NCI-H82 (cell line): ENCODE measurements around the gene ERBB4.
"Not testable (repeated sequence)": the region's sequence is repeated elsewhere in the genome, so short reads cannot be mapped to it uniquely, and the experiment has no call there.

Experiments used
- DNase-seq: peaks from one replicate; lab custom pipeline; 2025; lab: John Stamatoyannopoulos, UW

The ERBB4 gene

GRCh38 chr2:212528106-212528856 lies 10.3 kb downstream of the ERBB4 start:
- DNase-seq: no peak

GRCh38 chr2:212526059-212526458 lies 12.5 kb downstream of the ERBB4 start:
- DNase-seq: no peak

DNA sequence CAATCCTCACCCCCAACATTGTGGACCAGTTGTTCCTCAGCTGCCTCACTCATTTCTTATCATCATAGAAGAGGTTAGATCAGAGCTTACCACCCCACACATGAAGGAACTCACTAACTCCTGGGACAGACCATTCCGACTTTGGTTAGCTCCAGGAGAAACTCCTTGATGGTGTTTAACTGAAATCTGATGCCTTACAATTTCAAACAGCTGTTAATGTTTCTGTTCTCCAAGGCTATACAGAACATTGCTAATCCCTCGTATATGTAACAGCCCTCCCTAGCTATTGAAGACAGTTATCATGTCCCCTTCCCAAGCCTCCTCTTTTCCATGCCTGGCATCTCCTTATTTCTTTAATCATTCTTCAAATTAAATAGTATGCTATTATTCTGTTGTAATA lies 14.8 kb downstream of the ERBB4 start:
- DNase-seq: no peak

DNA sequence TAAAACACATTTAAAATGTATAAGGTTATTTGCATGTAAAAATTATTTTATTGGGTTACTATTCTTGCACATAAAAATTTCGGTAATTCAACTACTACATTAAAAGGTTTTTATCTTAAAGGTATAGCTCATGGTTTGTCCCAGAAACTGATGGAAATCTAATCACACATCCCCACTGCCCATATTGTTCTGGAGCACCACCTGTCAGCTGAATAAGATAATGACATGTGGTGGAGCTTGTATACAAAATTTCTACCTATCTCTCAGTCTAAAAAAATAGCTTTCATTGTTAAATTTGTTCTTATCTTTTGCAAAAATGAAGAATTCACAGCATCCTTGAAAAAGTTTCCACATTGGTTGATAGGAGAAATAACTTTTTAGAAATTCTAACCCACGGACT lies 18.3 kb downstream of the ERBB4 start:
- DNase-seq: peak; percentile 58

DNA sequence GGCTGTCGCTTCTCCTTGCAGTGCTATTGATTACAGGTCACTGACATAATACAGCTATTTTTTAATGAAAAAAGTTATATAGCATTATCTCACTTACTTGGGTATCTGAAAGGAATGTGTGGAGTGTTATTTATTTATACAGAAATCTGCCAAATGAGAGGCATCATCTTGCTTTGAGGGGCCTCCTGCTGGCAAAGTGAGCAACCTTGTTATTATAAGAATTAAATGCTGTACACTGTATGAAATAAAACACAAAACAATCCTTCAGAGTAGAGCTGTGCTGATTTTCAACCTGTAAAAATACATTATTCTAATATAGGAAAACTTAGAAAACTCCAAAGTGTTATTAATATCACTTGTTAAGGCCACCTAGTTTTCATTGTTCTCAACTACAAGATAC lies 20.9 kb downstream of the ERBB4 start:
- DNase-seq: no peak

DNA sequence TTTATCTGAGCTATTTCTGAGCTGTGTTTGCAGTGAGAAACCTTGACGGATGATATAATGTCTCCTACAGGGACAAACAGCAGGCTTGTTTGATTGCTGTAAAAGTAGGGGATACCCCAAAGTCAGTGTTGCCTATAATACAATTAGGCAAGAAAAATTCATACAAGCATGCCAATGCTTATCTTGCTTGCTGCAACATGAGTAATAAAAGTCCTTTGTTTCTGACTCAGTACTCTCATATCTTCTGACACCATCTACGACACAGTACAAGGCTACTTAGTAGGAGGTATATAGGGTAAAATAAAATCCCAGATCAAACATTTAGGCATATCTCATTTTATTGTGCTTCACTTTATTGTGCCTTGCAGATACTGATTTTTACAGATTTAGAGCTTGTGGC lies 33.0 kb downstream of the ERBB4 start:
- no peak for DNase-seq

- DNase-seq: no peak
Measured at GRCh38 chr2:212495046-212495445, 43.6 kb downstream of the ERBB4 start.

DNA sequence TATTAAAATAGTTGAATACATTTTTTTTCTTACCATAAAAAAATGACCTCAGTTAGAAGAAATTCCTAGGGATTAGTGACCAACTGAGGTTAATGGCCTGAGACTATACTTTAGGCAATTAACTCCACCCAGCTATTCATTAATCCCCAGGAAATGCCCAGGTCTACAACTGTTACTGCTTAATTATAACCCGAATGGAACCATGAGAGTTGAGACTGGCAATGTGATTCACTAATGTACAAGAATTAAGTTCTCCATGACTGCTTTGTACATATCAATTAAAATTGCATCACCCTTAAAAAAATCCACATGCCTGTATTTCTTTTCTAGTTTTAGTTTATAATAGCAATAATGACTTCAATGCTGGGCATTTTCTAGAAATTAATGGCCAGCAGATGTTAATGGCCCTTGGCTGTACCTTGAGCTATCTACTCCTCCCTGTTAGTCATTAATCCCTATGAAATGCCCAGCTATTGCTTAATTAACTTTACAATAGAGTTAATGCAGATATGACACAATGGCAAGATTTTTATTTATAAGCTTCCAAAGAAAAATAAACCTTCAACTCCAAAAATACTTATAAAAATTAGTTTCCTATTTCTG lies 44.1 kb downstream of the ERBB4 start:
- DNase-seq: peak; percentile 55

GRCh38 chr2:212489719-212490346 lies 48.8 kb downstream of the ERBB4 start:
- DNase-seq: no peak

- no peak for DNase-seq
Measured at GRCh38 chr2:212488611-212489010, 50.0 kb downstream of the ERBB4 start.

DNA sequence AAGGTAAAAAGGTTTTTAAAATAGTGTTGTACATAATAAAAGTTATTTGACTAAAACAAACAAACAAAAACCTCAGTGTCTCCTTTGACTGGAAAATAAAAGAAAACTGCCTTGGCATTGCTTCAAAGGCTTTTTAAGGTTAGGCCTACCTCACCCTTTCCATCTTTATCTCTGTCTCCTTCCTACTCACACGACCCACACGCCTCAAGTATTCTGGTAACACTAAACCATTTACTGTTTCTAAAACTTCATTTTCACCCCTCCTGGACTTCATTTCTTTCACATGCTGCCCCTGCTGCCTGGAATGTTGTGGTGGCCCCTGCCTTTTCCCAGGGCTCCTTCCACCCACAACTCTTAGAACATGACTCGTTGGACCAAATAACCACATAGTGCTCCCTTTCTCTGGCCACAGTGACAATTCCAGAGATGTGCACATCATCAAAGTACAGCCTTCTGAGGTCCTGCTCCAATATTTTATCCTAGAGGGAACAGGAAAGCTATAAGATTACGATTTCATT lies 54.0 kb downstream of the ERBB4 start:
- no peak for DNase-seq

- no peak for DNase-seq
Measured at GRCh38 chr2:212480447-212480846, 58.2 kb downstream of the ERBB4 start.

DNA sequence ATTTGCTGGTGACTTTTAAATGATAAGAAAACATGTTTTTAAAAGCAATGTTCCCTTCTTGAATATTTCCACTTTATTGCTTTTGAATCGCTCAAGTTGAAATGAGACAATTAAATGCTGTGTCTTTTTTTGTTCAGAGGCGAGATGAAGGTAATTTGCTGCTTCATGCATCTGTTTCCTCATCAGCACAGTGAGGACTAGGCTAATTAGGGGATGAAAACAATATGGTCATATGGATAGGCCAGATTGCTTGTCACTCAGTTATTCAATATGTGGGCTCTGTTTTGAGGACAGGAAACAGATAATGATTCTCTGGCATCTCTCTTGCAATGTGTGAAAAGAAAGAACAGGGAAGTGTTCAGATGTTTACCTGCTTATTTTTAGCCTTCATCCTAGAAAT lies 61.0 kb downstream of the ERBB4 start:
- DNase-seq: peak; percentile 45

- no peak for DNase-seq
Measured at GRCh38 chr2:212473211-212473610, 65.4 kb downstream of the ERBB4 start.

- peak; percentile 1 for DNase-seq
Measured at GRCh38 chr2:212467551-212467950, 71.1 kb downstream of the ERBB4 start.

GRCh38 chr2:212465456-212465855 lies 73.1 kb downstream of the ERBB4 start:
- DNase-seq: no peak

GRCh38 chr2:212461708-212462107 lies 76.9 kb downstream of the ERBB4 start:
- not testable (repeated sequence) for DNase-seq

GRCh38 chr2:212454149-212454548 lies 84.5 kb downstream of the ERBB4 start:
- DNase-seq: no peak

GRCh38 chr2:212451786-212452231 lies 86.8 kb downstream of the ERBB4 start:
- DNase-seq: no peak

- DNase-seq: no peak
Measured at GRCh38 chr2:212448698-212449097, 89.9 kb downstream of the ERBB4 start.

DNA sequence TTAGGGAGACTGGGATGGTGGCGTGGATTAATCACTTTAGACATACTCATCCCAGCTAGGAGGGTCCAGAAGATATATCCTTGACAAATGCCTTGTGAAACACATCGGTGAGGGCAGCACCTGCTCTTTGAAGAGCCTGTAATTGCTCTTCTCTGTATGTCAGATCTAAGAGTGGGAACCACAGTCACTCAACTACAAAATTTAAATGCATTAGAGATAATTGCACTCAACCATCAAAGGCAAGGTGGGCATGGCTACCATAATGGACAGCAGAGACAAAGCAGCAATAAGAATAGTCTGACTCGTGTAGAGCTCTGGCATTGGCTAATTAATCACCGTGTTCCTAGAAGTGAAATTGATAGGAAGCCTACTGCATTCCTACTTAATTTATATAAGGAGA lies 96.8 kb downstream of the ERBB4 start:
- no peak for DNase-seq

DNA sequence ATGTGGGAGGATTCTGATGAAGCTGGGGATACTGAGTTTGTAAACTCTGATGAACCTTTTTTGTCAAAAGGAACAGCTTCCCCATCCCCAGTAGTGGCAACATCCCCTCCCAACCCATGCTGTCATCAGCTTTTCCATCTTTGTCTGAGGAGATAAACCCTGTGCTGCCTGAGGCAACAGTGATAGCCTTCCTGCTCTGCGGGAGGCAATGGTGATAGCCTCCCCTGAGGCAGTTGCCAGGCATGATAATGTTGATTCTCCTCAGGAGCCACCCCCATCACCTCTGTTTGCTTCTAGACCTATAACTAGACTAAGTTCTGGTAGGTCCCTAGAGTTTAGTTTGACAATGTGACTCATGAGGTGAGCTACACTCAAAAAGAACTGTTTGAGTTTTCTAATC lies 97.5 kb downstream of the ERBB4 start:
- DNase-seq: no peak
